H9 (cell line): ENCODE data around the gene CLDN22. TPM values are rescaled to one million over a fixed set of nuclear protein-coding genes. Genes with fewer than 3 reads are reported as not detected.

Experiments
- DNase-seq: peaks from one replicate; pipeline ENCODE4 v3.0.0-alpha.2; 2017
- H2AFZ ChIP-seq: one replicate; pipeline ENCODE4 v1.6.1; 2013; ENCODE audit warnings: mild to moderate bottlenecking, low read length, control low read depth, moderate library complexity
- H2AK5ac ChIP-seq: 2 replicates; pipeline ENCODE4 v1.6.1; 2013; ENCODE audit warnings: low read length, control low read depth, mixed read lengths; ENCODE audit not compliant: insufficient read length
- H2BK120ac ChIP-seq: one replicate; pipeline ENCODE4 v1.6.1; 2013; ENCODE audit warnings: low read depth, mild to moderate bottlenecking, low read length, control low read depth, inconsistent platforms; ENCODE audit not compliant: poor library complexity, severe bottlenecking
- H2BK12ac ChIP-seq: 2 replicates; pipeline ENCODE4 v1.6.1; 2013; ENCODE audit warnings: low read length, control low read depth, mixed read lengths, low read depth; ENCODE audit not compliant: insufficient read length
- H2BK15ac ChIP-seq: 2 replicates; pipeline ENCODE4 v1.6.1; 2013; ENCODE audit warnings: low read depth, low read length, control low read depth
- H2BK20ac ChIP-seq: one replicate; pipeline ENCODE4 v1.6.1; 2013; ENCODE audit warnings: low read depth, mild to moderate bottlenecking, low read length, control low read depth, inconsistent platforms; ENCODE audit not compliant: poor library complexity, severe bottlenecking
- H2BK5ac ChIP-seq: 2 replicates; pipeline ENCODE4 v1.6.1; 2013; ENCODE audit warnings: low read length, control low read depth, mixed read lengths; ENCODE audit not compliant: insufficient read length
- H3K14ac ChIP-seq: 2 replicates; pipeline ENCODE4 v1.6.1; 2013; ENCODE audit warnings: low read length, control low read depth; ENCODE audit not compliant: insufficient read depth
- H3K18ac ChIP-seq: 2 replicates; pipeline ENCODE4 v1.6.1; 2013; ENCODE audit warnings: low read depth, mild to moderate bottlenecking, mixed read lengths, low read length, control low read depth; ENCODE audit not compliant: insufficient read length
- H3K23ac ChIP-seq: 2 replicates; pipeline ENCODE4 v1.6.1; 2013; ENCODE audit warnings: low read length, control low read depth, mixed read lengths, low read depth; ENCODE audit not compliant: insufficient read length
- H3K23me2 ChIP-seq: 2 replicates; pipeline ENCODE4 v1.6.1; 2013; ENCODE audit warnings: low read depth, mild to moderate bottlenecking, mixed read lengths, low read length, control low read depth; ENCODE audit not compliant: insufficient read length, poor library complexity, severe bottlenecking
- H3K27ac ChIP-seq: 2 replicates; pipeline ENCODE4 v1.5.1; 2013; ENCODE audit warnings: low read length, control low read depth, mixed read lengths, low read depth; ENCODE audit not compliant: insufficient read length
- H3K27me3 ChIP-seq: 2 replicates; pipeline ENCODE4 v1.6.1; 2013; ENCODE audit warnings: low read length, control low read depth, inconsistent platforms; ENCODE audit not compliant: insufficient read depth
- H3K4ac ChIP-seq: 2 replicates; pipeline ENCODE4 v1.6.1; 2013; ENCODE audit warnings: low read depth, mild to moderate bottlenecking, control low read depth, inconsistent platforms, low read length, moderate library complexity
- H3K4me1 ChIP-seq: 2 replicates; pipeline ENCODE4 v1.6.1; 2013; ENCODE audit warnings: low read length, control low read depth, inconsistent platforms; ENCODE audit not compliant: insufficient read depth
- H3K4me2 ChIP-seq: 2 replicates; pipeline ENCODE4 v1.6.1; 2013; ENCODE audit warnings: low read length, control low read depth, mixed read lengths; ENCODE audit not compliant: insufficient read length, insufficient read depth
- H3K56ac ChIP-seq: 2 replicates; pipeline ENCODE4 v1.6.1; 2013; ENCODE audit warnings: low read depth, mild to moderate bottlenecking, mixed read lengths, low read length, control low read depth; ENCODE audit not compliant: insufficient read length
- H3K79me1 ChIP-seq: 2 replicates; pipeline ENCODE4 v1.6.1; 2013; ENCODE audit warnings: low read depth, mild to moderate bottlenecking, moderate library complexity, low read length, control low read depth, inconsistent platforms; ENCODE audit not compliant: insufficient read depth, poor library complexity, severe bottlenecking
- H3K79me2 ChIP-seq: 2 replicates; pipeline ENCODE4 v1.6.1; 2013; ENCODE audit warnings: low read length, control low read depth, inconsistent platforms; ENCODE audit not compliant: insufficient read depth
- H3K9ac ChIP-seq: 2 replicates; pipeline ENCODE4 v1.6.1; 2013; ENCODE audit warnings: low read length, control low read depth, mixed read lengths; ENCODE audit not compliant: insufficient read length; ENCODE audit errors: extremely low read depth
- H3K9me3 ChIP-seq: one replicate; pipeline ENCODE4 v1.6.1; 2013; ENCODE audit warnings: low read depth, low read length, inconsistent platforms; ENCODE audit not compliant: control insufficient read depth
- H3T11ph ChIP-seq: one replicate; pipeline ENCODE4 v1.6.1; 2013; ENCODE audit warnings: mild to moderate bottlenecking, low read length, control low read depth, inconsistent platforms
- H4K20me1 ChIP-seq: one replicate; pipeline ENCODE4 v1.6.1; 2013; ENCODE audit not compliant: control insufficient read depth, insufficient read length, insufficient read depth
- H4K5ac ChIP-seq: 2 replicates; pipeline ENCODE4 v1.6.1; 2013; ENCODE audit warnings: low read depth, mild to moderate bottlenecking, mixed read lengths, low read length, control low read depth; ENCODE audit not compliant: insufficient read length
- H4K8ac ChIP-seq: replicated peaks from 2 replicates; pipeline ENCODE4 v1.6.1; 2013; ENCODE audit warnings: low read length, control low read depth, mixed read lengths, low read depth; ENCODE audit not compliant: insufficient read length
- H4K91ac ChIP-seq: 2 replicates; pipeline ENCODE4 v1.6.1; 2013; ENCODE audit warnings: low read depth, mild to moderate bottlenecking, moderate library complexity, mixed read lengths, low read length, control low read depth; ENCODE audit not compliant: insufficient read length
- H3K27ac Mint-ChIP-seq, 3 experiments: 2 replicates in 2 of 3; 3 replicates in 1 of 3; pipeline ENCODE4 v1.8.0; 2020 to 2021; ENCODE audit warnings: mixed read lengths in 3 of 3, mild to moderate bottlenecking in 1 of 3, moderate library complexity in 1 of 3
- H3K27me3 Mint-ChIP-seq: 2 replicates; pipeline ENCODE4 v1.8.0; 2021; ENCODE audit warnings: low read depth, mild to moderate bottlenecking, moderate library complexity, mixed read lengths
- H3K36me3 Mint-ChIP-seq, 3 experiments: 2 replicates in 2 of 3; 3 replicates in 1 of 3; pipeline ENCODE4 v1.8.0; 2020 to 2021; ENCODE audit warnings: low read depth in 3 of 3, mixed read lengths in 3 of 3; ENCODE audit not compliant: insufficient read depth in 1 of 3
- H3K4me1 Mint-ChIP-seq, 2 experiments: 2 replicates each; pipeline ENCODE4 v1.8.0; 2020; ENCODE audit warnings: mixed read lengths in 2 of 2
- H3K4me3 Mint-ChIP-seq, 2 experiments: 2 replicates in 1 of 2; 3 replicates in 1 of 2; pipeline ENCODE4 v1.8.0; 2020 to 2021; ENCODE audit warnings: mild to moderate bottlenecking in 2 of 2, mixed read lengths in 2 of 2, moderate library complexity in 1 of 2
- H3K9me3 Mint-ChIP-seq, 2 experiments: 2 replicates in 1 of 2; 3 replicates in 1 of 2; pipeline ENCODE4 v1.8.0; 2020; ENCODE audit warnings: mild to moderate bottlenecking in 2 of 2, mixed read lengths in 2 of 2, moderate library complexity in 1 of 2
- CTCF ChIP-seq: fragments of 200-600 bp; sonication (generic); conservative IDR thresholded peaks from 3 replicates; pipeline ENCODE4 v1.8.0; 2021; ENCODE audit warnings: antibody characterized with exemption, mild to moderate bottlenecking
- WGBS: extraction: QIAGEN DNeasy Blood & Tissue Kit; methylation state at CpG from one replicate; pipeline ENCODE4 v1.1.7; 2013; ENCODE audit warnings: missing lambda C conversion rate, low lambda C conversion rate, mixed read lengths; ENCODE audit not compliant: insufficient read length; ENCODE audit errors: extremely low coverage; 5-methylcytosine and 5-hydroxymethylcytosine counted together
- total RNA-seq: library from RNA; stranded (reverse); gene quantifications from 2 replicates; pipeline ENCODE4 v1.2.1, GENCODE V29; 2021

Gene CLDN22
- total RNA-seq, 1 experiment from 2014 or later, result not detected

- no peak overlapping the region for H2BK20ac ChIP-seq
- no peak overlapping the region for H2BK5ac ChIP-seq
- H3K23me2 ChIP-seq, result no peaks in the 10 kb centered on the region
- Mint-ChIP-seq H3K36me3 (no peaks in the 10 kb centered on the region), H3K4me3 (no peak overlapping the region), H3K9me3 (0 out of 5 replicates have a peak, but pooled peaks cover 0 to 2% of the 10 kb centered on the region in 2 experiments), H3K27ac (0 out of 7 replicates have a peak overlapping the region, but pooled peaks of 1 of the 3 experiments have one; percentile 30), H3K27me3 (no peaks in the 10 kb centered on the region; the same call in 1 of the 2 replicates), H3K4me1 (peaks cover 16 to 20% of the 10 kb centered on the region in 2 experiments)
- WGBS, result no CpG with 5 or more reads among the region's 11 CpGs
- no peaks in the 10 kb centered on the region for H3K27me3 ChIP-seq
- H4K20me1 ChIP-seq, result no peaks in the 10 kb centered on the region
- H2BK12ac ChIP-seq, result no peak overlapping the region
- H3K56ac ChIP-seq, result no peak overlapping the region
- no peak for DNase-seq
- no peak overlapping the region for H2AFZ ChIP-seq
- no peak overlapping the region for H3K23ac ChIP-seq
- H3K4me2 ChIP-seq, result no peak overlapping the region
- no peak overlapping the region for H3K4ac ChIP-seq
- H4K91ac ChIP-seq, result no peak overlapping the region
- H4K5ac ChIP-seq, result no peak overlapping the region
- no peaks in the 10 kb centered on the region for H3K79me2 ChIP-seq
- H3K14ac ChIP-seq, result no peak overlapping the region
- no peaks in the 10 kb centered on the region for H3K79me1 ChIP-seq
- no peaks in the 10 kb centered on the region for H3K4me1 ChIP-seq
- H2AK5ac ChIP-seq, result no peak overlapping the region
- TF ChIP-seq CTCF, result no peak
- H2BK15ac ChIP-seq, result no peak overlapping the region
- no peaks in the 10 kb centered on the region for H3K9me3 ChIP-seq
- H4K8ac ChIP-seq, result no peak overlapping the region
- H3T11ph ChIP-seq, result no peak overlapping the region
- H3K18ac ChIP-seq, result no peak overlapping the region
- no peak overlapping the region for H3K27ac ChIP-seq
- H2BK120ac ChIP-seq, result no peak overlapping the region
- H3K9ac ChIP-seq, result no peak overlapping the region
Observed at GRCh38 chr4:183360161-183360919, 40.3 kb upstream of the CLDN22 start.
